Measurements from ENCODE around the gene FANCE.

FANCE gene, protein sequence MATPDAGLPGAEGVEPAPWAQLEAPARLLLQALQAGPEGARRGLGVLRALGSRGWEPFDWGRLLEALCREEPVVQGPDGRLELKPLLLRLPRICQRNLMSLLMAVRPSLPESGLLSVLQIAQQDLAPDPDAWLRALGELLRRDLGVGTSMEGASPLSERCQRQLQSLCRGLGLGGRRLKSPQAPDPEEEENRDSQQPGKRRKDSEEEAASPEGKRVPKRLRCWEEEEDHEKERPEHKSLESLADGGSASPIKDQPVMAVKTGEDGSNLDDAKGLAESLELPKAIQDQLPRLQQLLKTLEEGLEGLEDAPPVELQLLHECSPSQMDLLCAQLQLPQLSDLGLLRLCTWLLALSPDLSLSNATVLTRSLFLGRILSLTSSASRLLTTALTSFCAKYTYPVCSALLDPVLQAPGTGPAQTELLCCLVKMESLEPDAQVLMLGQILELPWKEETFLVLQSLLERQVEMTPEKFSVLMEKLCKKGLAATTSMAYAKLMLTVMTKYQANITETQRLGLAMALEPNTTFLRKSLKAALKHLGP

GRCh38 chr6:35452183-35453090 lies at the start of gene FANCE:
Gene FANCE (plus strand): TSS chr6:35452338. CDS start chr6:35452546, 208 bp downstream.
- DNase-seq: peak; percentile 98

DNA sequence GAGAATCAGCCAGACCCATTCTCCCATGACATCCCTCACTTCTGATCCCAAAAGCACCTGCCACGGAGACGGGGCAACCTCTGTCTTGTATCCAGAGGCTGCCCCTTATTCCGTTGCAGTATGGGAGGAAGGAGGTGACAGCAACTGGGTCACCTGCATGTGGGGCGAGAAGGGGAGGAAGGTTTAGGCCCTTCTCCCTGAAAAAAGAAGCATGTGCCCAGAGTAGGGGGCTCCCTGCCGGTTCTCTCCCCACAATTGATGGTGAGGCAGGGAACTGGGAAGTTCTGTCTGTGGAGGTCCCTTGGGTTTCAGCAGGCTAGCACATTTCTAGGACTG lies 49.3 kb upstream of the FANCE start:
- DNase-seq: no peak

DNA sequence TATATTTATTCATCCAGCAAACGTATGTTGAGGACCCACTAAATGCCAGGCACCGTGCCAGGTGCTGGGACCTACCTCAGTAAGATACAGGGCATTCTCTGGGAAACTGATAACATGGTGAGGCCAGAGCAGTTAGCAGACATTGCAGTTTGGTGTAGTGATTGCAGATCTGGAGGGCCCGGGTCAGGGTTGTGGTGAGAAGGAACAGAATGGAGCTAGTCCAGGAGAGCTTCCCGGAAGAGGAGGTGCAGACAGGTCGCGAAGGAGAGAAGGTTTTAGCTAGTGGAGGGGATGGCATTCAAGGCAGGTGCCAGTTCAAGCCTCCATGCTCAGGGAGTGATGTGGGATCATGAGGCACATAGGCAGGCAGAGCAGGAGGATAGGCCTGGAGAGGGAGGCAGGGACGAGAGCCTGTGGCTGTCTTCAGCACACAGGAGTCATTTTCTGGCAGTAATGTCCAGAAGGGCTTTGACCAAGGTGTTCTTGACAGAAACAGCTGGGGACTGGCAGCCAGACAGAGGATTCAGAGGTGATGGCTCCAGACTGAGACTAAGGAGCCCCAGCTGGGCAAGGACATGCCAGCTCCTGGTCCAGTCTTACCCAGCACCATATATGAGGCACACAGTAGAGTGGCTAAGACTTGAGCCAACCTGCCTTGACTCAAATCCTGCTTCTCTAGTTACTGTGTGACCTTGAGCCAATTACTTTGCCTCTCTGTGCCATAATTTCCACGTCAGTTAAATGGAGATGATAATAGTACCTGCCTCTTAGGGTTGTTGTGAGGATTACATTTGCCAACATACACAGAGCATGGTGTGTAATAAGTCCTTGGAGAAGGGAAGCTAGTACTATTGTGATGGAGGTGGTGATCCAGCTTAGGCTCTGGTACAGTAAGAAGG lies 48.3 kb upstream of the FANCE start:
- DNase-seq: no peak

- no peak for DNase-seq
Observed at GRCh38 chr6:35406711-35407485, 45.2 kb upstream of the FANCE start.

- DNase-seq: no peak
Observed at GRCh38 chr6:35409245-35409644, 42.9 kb upstream of the FANCE start.

- no peak for DNase-seq
Observed at GRCh38 chr6:35410131-35410530, 42.0 kb upstream of the FANCE start.

DNA sequence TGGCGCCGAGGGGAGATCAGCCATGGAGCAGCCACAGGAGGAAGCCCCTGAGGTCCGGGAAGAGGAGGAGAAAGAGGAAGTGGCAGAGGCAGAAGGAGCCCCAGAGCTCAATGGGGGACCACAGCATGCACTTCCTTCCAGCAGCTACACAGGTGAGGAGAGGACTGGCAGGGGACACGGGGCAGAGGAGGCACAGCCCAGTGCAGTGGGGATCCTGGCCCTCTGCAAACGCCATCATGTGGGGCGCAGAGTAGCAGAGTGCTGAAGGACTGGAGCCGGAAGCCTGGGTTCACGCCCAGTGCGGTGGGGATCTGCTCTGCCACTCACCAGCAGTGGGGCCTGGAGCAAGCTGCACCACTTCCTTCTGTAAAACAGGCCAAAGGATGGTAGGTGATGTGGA lies 41.1 kb upstream of the FANCE start:
- no peak for DNase-seq

- DNase-seq: no peak
Observed at GRCh38 chr6:35412102-35412501, 40.0 kb upstream of the FANCE start.

DNA sequence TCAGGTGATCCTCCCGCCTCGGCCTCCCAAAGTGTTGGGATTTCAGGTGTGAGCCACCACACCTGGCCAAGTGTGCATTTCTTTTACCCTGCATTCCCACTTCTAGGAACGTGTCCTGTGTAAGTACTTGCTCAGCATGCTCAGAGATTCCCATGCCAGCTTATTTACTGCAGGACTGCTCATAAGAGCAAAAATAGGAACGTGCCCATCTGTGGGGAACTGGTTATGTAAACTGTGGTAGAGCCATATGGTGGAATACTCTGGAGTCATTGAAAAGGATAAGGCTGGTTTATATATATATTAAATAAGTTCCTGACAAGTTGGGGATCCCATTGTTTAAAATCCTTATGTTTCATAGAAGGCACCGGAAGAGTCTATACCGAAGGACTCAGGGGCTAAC lies 38.2 kb upstream of the FANCE start:
- no peak for DNase-seq

DNA sequence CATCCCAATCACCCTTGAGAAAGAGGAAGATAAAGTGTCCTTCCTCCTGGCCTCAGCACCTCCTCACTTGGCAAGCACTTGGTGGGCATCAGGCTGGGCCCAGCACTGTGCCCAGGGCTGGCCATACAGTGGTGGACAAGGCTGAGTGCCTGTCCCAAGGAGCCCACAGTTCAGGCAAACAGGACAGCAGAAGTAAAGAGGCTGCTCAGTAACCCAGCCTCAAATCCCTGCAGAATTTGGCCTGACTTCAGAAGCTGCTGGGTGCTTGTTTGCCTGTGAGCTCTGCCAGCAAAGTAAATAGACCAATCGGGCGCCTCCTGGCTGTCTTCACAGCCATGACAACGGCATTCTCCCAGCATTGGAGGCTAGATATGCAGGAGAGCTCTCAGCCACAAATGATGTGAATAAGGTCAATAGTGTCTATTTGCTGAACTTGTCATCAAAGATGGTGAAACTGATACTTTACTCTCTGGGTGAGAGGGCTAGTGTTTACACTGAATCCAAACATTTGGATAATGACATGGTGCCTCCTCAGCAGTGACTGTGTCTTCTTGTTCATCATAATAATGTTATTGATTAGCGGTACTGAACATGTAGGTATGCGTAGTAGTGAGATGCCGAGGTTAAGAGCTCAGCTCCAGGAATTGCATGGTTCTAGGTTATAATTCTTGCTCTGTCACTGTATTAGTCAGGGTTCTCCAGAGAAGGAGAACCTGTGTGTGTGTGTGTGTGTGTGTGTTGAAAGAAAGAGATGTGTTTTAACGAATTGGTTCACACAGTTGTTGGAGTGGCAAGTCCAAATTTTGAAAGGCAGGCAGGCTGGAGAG lies 36.9 kb upstream of the FANCE start:
- DNase-seq: peak; percentile 24

DNA sequence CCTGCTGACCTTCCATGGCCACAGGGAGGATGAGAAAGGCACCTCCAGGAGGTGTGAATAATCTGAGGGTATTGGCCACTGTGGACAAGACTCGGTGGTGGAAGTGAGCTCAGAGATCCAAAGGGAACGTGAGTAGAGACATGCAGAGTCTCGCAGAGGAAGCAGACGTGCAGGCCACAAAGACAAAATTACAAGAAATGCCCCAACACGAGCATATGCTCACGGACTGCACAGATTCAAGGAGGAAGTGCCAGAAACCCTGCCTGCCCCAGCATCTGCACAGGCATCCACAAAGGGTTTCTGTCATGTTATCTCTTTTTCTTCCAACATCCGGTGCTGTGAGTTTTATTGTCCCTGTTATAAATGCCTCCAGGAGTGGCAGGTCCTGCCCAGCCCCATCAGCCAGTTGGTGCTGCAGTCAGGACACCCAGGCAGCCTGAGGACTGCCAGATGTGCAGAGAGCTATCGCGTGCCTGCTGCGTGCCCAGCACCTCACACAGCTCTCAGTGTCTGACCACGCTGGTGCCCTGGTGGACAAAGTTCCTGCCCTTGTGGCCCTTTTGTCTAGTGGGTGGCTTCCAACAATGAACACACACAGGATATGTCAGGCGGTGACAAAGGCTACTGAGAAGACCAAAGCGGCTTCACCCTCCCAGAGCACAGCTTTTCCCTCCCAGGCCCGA lies 34.0 kb upstream of the FANCE start:
- DNase-seq: peak; percentile 9

GRCh38 chr6:35419417-35419816 lies 32.7 kb upstream of the FANCE start:
- peak; percentile 23 for DNase-seq

GRCh38 chr6:35419961-35420360 lies 32.2 kb upstream of the FANCE start:
- no peak for DNase-seq

GRCh38 chr6:35425284-35425683 lies 26.9 kb upstream of the FANCE start:
- DNase-seq: no peak

- DNase-seq: no peak
Observed at GRCh38 chr6:35426074-35426473, 26.1 kb upstream of the FANCE start.

DNA sequence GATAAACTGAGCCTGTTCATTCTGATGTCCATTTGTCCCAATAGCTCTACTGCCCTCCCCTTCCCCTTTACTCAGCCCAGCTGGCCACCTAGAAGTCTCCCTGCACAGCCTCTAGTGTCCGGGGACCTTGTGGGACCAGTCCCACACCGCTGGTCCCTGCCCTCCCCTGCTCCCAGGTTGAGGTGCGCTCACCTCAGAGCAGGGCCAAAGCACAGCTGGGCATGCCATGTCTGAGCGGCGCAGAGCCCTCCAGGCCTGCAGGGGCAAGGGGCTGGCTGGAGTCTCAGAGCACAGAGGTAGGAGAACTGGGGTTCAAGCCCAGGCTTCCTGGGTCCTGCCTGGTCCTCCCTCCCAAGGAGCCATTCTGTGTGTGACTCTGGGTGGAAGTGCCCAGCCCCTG lies 24.7 kb upstream of the FANCE start:
- DNase-seq: no peak

GRCh38 chr6:35427851-35428321 lies 24.3 kb upstream of the FANCE start:
- no peak for DNase-seq

- no peak for DNase-seq
Observed at GRCh38 chr6:35428421-35429149, 23.6 kb upstream of the FANCE start.

DNA sequence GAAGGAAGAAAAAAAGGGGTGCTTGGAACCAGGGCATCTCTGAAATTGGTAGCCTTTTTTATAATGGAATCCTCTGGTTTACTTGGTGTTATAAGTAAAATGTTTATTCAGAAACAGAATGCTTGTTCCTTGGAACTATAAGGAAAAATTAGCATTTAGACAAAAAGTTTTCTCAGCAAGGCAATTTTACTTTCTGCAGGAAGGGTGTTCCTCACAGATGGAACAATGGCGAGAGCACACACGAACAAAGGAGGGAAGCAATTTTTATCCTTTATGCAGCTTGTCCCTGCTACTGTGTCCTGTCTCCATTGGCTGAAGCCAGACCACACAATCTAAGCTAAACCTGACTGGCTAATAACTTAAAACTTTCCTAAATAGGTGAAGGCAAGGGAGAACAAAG lies 22.7 kb upstream of the FANCE start:
- no peak for DNase-seq

GRCh38 chr6:35432291-35432690 lies 19.8 kb upstream of the FANCE start:
- no peak for DNase-seq
